ENCODE measurements around the gene GBA3. TPM values are rescaled to one million over a fixed set of nuclear protein-coding genes. Genes with fewer than 3 reads are reported as not detected.

The GBA3 gene
- total RNA-seq, 1 donor from 2014 or later, result not detected

DNA sequence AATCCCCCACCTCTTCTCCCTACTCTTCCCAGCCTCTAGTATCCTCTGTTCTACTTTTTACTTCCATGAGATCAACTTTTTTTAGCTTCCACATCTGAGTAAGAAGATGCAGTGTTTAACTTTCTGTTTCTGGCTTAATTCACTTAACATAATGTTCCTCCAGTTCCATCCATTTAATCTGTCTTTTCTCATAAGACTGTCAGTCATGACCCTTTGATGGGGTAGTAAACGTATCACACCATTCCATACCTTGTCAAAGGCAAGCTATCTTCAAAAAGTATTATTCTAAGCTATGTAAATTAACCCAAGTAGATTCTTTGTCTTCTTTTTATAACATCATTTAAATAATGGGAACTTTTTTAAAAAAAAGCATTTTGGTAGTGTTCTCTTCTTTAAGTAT is 15.0 kb upstream of the GBA3 start:
- DNase-seq (ENCODE audit: extremely low spot score, unreplicated experiment), result no peak
- H3K27ac Mint-ChIP-seq (ENCODE audit: unreplicated experiment), result no peak overlapping the region
- TF ChIP-seq, protein P1, sequence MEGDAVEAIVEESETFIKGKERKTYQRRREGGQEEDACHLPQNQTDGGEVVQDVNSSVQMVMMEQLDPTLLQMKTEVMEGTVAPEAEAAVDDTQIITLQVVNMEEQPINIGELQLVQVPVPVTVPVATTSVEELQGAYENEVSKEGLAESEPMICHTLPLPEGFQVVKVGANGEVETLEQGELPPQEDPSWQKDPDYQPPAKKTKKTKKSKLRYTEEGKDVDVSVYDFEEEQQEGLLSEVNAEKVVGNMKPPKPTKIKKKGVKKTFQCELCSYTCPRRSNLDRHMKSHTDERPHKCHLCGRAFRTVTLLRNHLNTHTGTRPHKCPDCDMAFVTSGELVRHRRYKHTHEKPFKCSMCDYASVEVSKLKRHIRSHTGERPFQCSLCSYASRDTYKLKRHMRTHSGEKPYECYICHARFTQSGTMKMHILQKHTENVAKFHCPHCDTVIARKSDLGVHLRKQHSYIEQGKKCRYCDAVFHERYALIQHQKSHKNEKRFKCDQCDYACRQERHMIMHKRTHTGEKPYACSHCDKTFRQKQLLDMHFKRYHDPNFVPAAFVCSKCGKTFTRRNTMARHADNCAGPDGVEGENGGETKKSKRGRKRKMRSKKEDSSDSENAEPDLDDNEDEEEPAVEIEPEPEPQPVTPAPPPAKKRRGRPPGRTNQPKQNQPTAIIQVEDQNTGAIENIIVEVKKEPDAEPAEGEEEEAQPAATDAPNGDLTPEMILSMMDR (IDR thresholded peaks at IDR 0.05), result no peak
- H3K9me3 Mint-ChIP-seq (ENCODE audit: unreplicated experiment), result no peaks in the 10 kb centered on the region
- no peaks in the 10 kb centered on the region for H3K36me3 Mint-ChIP-seq (ENCODE audit: unreplicated experiment)
- H3K4me1 Mint-ChIP-seq (ENCODE audit: unreplicated experiment), result peaks cover 11% of the 10 kb centered on the region
- no peak overlapping the region for H3K4me3 Mint-ChIP-seq (ENCODE audit: unreplicated experiment)
- peaks cover 21% of the 10 kb centered on the region for H3K27me3 Mint-ChIP-seq (ENCODE audit: unreplicated experiment)

DNA sequence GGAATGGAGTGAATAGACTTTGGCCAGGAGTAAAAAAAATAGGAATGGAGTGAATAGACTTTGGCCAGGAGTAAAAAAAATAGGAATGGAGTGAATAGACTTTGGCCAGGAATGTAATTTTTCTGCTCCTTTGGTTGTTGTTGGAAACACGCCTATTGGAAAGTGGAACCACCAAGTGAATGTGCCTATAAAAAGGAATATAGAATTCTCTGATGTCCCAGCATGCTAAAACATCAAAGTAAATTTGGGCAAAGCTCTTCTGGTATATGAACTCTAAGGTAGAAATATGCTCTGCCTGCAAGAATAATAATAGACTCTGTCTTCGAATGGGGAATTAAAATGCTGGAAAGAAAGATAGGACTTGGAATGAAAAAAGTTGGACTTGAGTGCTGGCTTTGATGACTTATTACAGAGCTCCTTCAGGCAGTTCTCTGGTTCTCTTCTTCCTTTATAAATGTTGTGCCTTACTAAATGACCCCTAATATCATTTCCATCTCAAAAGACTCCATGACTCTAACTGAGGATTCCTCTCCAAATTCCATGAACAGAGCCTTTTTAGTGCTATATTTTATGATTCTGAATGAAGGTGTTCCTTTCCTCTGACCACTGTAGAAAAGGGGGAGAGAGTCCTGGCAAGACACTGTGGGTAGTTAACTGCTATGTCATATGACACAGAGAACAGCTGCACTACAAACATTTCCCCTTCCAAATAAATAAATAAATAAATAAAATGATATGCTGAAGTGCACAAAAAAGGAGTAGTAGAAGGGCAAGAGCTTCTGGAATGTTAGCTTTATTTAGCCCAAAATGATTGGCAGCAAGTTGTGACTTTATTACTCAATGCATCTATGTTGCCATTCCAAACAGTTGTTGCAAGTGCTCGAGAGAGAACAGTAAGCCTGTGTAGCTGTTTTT is 13.5 kb upstream of the GBA3 start:
- Mint-ChIP-seq H3K36me3 (ENCODE audit: unreplicated experiment) (no peaks in the 10 kb centered on the region), H3K9me3 (ENCODE audit: unreplicated experiment) (no peaks in the 10 kb centered on the region), H3K27ac (ENCODE audit: unreplicated experiment) (no peak overlapping the region), H3K27me3 (ENCODE audit: unreplicated experiment) (peaks cover 27% of the 10 kb centered on the region), H3K4me1 (ENCODE audit: unreplicated experiment) (peaks cover 11% of the 10 kb centered on the region), H3K4me3 (ENCODE audit: unreplicated experiment) (no peak overlapping the region)
- DNase-seq (ENCODE audit: extremely low spot score, unreplicated experiment), result no peak
- TF ChIP-seq, protein P1 (IDR thresholded peaks at IDR 0.05), result no peak

DNA sequence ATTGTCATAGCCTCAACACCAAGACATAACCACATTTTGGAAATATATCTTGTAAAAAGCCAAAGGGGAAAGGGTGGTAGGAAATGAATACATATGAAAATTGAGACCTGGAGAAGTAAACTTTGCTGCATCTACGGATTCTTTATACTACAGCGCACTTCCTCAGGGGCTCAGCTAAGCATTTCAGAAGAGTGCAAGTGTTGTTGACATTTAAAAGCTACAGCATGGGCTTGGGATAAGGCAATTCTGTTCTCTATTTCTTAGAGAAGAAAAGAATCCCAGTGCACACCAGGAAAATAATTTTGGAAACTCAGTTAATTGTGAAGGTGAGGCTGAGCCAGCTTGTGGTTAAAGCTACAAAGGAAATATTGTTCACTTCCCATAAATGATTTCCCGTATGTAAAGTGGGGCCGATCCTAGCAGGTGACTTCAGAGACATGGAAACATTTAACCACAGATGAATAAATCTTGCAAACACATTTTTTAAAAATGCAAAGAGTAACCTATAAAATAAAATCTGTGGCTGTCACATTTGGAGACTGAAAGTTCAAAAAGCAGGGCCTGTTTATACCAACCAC is 12.6 kb upstream of the GBA3 start:
- Mint-ChIP-seq H3K9me3 (ENCODE audit: unreplicated experiment) (no peaks in the 10 kb centered on the region), H3K36me3 (ENCODE audit: unreplicated experiment) (no peaks in the 10 kb centered on the region), H3K27me3 (ENCODE audit: unreplicated experiment) (peaks cover 34% of the 10 kb centered on the region), H3K4me3 (ENCODE audit: unreplicated experiment) (no peak overlapping the region), H3K27ac (ENCODE audit: unreplicated experiment) (no peak overlapping the region), H3K4me1 (ENCODE audit: unreplicated experiment) (peaks cover 11% of the 10 kb centered on the region)
- TF ChIP-seq, protein P1 (IDR thresholded peaks at IDR 0.05), result no peak
- DNase-seq (ENCODE audit: extremely low spot score, unreplicated experiment), result no peak

DNA sequence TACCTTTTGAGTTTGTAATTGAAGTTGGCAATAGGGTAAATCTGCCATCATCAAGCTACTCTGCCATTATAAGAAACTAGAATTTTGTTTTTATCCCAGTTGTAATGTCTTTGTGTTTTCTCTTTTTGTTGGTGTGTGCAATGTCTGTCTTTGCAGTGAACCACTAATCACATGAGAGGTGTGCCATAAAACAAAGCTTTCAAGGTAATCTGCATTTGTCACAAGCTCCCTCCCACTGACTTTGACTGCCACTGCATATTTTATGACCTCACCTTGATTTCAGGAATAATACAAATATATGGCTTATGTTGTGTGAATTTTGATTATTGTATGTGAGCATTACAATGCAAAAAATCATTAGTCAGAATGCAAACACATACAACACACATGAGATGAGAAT is 9.0 kb upstream of the GBA3 start:
- Mint-ChIP-seq H3K9me3 (ENCODE audit: unreplicated experiment) (no peaks in the 10 kb centered on the region), H3K36me3 (ENCODE audit: unreplicated experiment) (no peaks in the 10 kb centered on the region), H3K27ac (ENCODE audit: unreplicated experiment) (no peak overlapping the region), H3K4me3 (ENCODE audit: unreplicated experiment) (no peak overlapping the region), H3K4me1 (ENCODE audit: unreplicated experiment) (peaks cover 11% of the 10 kb centered on the region), H3K27me3 (ENCODE audit: unreplicated experiment) (peaks cover 30% of the 10 kb centered on the region)
- TF ChIP-seq, protein P1 (IDR thresholded peaks at IDR 0.05), result no peak
- no peak for DNase-seq (ENCODE audit: extremely low spot score, unreplicated experiment)

DNA sequence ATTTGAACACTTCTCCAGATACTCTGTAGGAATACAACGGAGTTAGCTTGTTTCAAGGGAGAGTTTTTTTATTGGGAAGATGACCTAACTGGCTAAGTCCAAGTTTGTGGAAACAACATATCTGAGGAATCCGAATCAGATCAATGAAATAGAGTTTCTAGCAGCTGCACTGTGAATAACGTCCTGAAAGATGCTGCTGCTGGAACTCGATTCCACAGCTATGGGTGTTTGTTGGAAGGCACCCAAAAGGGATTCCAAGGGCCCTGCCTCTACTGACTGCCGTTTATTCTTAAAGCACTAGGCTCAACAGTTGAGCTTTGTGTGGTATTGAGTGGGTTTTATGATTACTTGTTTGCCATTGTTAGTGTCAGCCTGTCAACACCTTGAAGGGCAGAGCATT is 6.6 kb upstream of the GBA3 start:
- Mint-ChIP-seq H3K27me3 (ENCODE audit: unreplicated experiment) (peaks cover 26% of the 10 kb centered on the region), H3K9me3 (ENCODE audit: unreplicated experiment) (no peaks in the 10 kb centered on the region), H3K36me3 (ENCODE audit: unreplicated experiment) (no peaks in the 10 kb centered on the region), H3K4me1 (ENCODE audit: unreplicated experiment) (peaks cover 1% of the 10 kb centered on the region), H3K4me3 (ENCODE audit: unreplicated experiment) (no peak overlapping the region), H3K27ac (ENCODE audit: unreplicated experiment) (no peak overlapping the region)
- DNase-seq (ENCODE audit: extremely low spot score, unreplicated experiment), result no peak
- TF ChIP-seq, protein P1 (IDR thresholded peaks at IDR 0.05), result no peak

Data from osteocyte (in vitro differentiated cells).